CD4-positive, alpha-beta T cell treated with Interleukin-10 for 1 hour (primary cell): ENCODE measurements around the gene KMO.

Experiments
- DNase-seq: peaks from one replicate; pipeline ENCODE4 v3.0.0-alpha.2; 2020

KMO gene

GRCh38 chr1:241631674-241632073 is 99.5 kb downstream of the KMO start:
- DNase-seq, result no peak

DNA sequence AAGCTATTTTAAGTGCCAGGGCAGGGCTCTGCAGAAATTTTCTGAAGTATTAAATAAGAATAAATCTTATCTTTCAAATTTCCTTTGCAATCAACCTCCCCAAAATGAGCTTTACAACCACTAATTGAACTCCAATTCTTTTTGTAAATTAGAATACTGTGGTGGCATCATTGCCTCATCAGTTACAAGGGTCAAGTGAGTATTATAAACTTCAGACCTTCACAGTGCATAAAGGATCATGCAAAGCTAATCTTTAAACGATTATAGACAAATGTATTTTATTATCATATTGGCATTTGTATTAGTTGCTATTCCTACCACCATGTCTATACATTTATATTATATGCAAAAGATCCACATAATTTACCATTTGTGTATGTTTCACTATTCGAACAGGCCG is 100.8 kb downstream of the KMO start:
- DNase-seq, result no peak

DNA sequence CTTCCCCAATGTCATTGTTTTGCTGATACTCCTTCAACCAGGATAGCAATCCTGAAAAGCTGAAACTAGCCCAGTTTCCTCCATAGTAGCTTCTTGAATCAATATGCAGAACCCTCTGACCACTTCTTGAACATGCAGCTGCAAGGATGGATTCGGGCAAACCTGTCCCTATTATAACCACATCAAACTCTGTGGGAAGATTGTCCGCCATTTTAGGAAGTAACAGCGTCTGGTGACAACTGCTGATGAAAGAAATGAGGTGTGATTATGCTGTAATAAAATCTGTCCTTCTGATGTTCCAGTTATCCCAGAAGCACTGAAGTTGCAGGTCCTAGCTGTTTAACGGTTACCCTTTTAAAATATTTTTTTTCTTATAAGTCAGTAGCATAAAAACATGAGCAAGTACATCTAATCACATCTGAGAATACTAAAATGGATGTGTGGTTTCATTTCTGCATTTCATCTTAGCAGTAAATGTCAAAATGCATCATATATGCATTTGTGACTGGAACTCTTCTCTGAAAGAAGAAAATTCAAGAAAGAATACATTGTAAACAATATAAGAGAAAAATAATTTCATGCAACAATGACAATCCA is 103.5 kb downstream of the KMO start:
- no peak for DNase-seq

DNA sequence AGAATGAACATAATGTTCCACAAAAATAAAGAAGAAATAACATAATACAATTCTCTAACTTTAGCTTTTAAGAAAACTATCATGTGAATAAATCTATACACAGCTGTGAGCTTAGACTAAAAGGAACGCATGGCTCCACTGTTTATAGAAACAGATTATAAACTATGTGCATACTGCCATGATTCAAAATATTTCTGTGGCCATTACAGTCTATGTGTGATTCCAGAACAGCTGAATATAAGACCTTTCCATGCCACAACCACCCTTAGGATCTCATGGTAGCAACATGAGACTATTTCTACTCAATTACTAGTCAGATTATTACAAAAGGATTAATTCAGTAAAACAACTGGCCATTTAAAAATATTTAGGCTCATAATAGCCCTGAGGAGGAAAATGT is 104.1 kb downstream of the KMO start:
- no peak for DNase-seq

DNA sequence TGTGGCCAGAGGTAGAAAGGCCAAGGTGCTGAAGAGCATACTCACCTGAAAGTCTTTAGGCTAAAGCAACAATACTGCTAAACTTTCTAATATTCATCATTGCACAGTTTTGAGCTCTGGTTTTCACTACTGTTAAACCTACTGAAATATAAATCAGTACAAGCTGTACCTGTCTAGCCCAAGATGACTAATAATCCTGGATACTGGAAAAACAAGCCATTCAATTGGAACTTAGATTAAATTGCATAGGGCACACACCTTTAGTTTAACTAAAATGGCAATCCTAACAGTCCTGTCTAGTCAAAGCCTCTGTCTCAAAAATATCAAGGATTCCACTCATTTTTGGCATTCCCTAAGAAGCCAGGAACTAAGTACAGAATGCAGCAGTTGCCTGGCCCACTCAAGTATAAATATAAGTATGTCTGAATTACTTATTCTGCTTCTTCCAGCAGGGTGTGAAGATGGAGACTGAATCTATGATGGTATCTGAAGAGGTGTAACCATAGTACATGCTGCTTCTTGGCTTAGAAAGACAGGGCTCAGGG is 104.9 kb downstream of the KMO start:
- DNase-seq, result no peak

- DNase-seq, result no peak
Measured at GRCh38 chr1:241637604-241638003, 105.4 kb downstream of the KMO start.

GRCh38 chr1:241638099-241638682 is 106.0 kb downstream of the KMO start:
- no peak for DNase-seq

DNA sequence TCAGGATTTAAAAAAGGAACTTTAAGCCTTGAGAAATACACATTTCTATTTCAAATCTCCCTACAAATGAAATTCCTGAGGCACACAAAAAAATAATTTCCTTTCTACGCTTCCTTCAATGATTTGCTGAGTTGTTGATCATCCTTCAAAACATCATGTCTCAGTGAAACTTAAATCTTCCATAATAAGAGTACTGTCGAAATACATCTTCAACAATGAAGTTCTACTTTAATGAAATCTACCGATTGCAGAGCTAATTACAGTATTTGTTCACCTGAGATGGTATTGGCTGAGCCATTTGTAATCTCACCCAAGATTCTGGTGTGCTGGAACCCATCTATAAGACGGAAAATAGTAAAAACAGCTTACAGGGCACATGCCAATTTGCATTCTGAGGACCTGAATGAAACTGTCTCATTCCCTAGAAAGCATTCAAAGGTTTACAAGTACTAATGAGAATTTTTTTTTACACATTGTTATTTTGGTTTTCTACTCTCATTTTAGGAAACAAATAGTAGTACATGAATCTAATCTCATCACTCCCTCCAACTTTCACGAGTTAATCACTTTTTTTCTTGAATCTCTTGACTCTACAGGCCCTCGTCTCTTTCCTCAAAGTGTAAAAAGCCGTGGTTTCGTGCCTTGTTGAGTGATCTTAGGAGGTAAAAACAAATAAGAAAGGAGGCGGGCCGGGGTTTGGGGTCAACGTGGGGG is 106.9 kb downstream of the KMO start:
- DNase-seq, result peak; percentile 11

GRCh38 chr1:241639623-241640148 is 107.5 kb downstream of the KMO start:
- DNase-seq, result no peak

DNA sequence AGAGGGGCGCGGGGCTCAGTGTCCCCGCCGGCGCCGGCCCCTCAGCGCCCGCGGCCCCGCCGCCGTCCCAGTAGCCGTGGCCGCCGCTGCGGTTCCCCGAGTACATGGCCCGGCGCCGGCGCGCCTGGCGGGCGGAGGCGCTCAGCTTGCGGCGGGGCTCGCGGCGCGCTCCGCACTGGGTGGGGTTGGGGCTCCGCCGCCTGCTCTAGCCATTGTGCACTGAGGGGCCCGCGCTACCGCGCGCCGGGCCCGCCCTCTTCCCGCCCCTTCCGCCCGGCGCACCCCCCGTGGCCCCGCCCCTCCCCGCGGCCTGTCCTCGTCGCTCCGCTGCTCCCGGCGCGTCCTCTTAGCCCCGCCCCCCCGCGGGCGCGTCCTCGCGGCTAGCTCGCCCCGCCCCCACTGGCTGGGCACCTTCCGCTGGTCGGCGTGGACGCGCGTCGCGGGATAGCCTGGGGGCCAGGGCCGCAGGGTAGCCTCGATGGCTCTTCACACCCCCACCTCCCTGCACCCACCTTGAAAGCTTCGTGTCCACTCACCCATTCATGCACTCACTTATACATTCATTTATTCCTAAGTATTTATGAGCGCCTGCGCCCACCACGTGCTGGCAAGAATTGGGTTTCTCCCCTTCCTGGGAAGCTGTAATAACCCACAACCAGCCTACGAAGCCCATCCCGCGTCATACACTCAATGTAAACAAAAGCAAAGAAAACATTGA is 108.1 kb downstream of the KMO start, which contains the start of the genes CHML and OPN3:
Gene CHML (minus strand): TSS at position 221 of the 718 bp plus-strand sequence. CDS start 4,603 bp downstream, outside the sequence.
Gene OPN3 (minus strand): TSS at position 221 of the 718 bp plus-strand sequence. CDS start 115 bp downstream, at position 106.
- peak; percentile 93 for DNase-seq

GRCh38 chr1:241640867-241641622 is 108.9 kb downstream of the KMO start:
- peak; percentile 3 for DNase-seq

- no peak for DNase-seq
Measured at GRCh38 chr1:241641773-241642592, 109.8 kb downstream of the KMO start.

DNA sequence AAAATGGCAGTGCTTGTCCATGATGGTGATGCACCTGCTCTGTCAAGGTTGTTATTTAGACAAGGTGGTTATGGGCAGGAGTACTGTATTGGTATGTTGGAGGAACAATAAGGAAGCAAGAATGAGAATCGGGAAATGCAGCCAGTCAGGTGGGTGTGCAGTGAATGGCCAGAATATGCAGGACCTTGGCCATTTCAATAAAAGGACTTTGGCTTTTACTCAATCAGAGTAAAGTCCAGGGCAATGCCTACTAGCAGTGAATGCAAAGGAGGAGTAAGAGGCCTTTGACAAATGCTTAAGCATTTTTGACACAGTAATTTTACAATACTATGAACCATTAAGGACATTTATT is 110.4 kb downstream of the KMO start:
- no peak for DNase-seq

- DNase-seq, result no peak
Measured at GRCh38 chr1:241644259-241644658, 112.1 kb downstream of the KMO start.

DNA sequence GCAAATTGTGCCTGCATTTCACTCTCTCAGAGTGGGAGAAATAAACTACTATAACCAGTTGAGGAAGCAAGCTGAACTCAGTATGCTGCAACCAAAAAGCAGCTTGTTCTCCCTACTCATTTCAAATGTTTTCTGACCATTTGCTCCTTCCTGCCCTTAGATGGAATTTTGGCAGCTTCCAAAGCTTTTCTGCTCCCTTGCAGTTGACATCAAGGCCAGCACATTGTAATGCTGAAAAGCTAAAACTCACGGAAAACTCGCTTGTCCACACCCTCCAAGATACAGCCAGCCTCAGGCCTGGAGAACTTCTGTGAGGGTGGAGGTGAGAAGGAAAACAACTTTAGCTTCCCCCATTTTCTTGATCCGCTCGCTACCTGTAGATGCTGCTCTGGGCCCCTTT is 113.0 kb downstream of the KMO start:
- DNase-seq, result no peak
